ENCODE data around the gene AGPAT1.
"Not testable (repeated sequence)": the region's sequence is repeated elsewhere in the genome, so short reads cannot be mapped to it uniquely, and the experiment has no call there.

The AGPAT1 gene

DNA sequence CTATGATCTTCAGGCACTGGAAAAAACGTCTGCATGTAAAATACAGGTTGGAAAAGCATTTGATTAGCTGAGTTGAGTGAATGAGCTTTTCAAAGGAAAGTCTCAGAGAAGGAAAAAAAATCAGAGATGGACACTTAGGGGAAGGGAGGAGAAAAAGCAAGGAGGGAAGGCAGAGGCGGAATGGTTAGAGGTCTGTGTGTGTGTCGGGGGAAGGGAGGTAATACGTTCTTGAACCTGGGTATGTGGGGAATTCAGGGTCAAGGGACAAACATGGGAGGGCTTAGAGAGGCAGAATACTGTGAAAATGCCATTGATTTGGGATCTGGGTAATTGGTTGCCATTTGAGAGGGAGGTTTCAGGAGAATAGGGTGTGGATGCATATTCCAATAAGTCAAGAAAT is 29.2 kb downstream of the AGPAT1 start:
- no peak for DNase-seq

DNA sequence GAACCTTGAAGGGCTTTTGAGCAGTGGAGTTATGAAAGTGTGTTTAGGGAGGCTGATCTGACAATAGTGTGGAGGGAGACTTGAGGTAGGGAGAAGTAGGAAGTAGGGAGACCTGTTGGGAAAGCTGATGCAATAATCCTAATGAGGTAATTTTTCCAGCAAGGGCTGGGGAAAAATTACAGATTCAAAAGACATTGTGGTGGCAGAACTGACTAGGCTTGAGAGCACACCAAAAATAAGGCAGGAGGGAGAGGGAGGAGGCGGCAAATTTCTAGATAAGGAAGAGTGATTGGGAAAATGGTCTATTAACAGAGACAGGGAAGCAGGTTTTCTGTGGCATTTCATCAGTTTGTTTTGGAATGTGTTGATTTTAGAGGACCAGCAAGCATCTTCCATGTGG is 29.6 kb downstream of the AGPAT1 start:
- DNase-seq: no peak

DNA sequence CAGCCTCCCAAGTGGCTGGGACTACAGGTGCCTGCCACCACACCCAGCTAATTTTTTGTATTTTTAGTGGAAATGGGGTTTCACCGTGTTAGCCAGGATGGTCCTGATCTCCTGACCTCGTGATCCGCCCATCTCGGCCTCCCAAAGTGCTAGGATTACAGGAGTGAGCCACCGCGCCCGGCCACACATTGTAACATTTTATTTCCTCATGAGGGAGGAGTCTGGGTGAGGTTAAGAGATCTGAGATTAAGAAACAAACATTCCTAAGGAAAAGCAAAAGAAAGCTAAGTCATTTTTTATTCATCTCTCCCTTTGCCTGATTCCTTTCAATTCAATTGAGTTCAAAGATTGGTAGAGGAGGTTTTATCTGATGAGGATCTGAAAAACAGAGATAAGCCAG is 31.6 kb downstream of the AGPAT1 start:
- not testable (repeated sequence) for DNase-seq

DNA sequence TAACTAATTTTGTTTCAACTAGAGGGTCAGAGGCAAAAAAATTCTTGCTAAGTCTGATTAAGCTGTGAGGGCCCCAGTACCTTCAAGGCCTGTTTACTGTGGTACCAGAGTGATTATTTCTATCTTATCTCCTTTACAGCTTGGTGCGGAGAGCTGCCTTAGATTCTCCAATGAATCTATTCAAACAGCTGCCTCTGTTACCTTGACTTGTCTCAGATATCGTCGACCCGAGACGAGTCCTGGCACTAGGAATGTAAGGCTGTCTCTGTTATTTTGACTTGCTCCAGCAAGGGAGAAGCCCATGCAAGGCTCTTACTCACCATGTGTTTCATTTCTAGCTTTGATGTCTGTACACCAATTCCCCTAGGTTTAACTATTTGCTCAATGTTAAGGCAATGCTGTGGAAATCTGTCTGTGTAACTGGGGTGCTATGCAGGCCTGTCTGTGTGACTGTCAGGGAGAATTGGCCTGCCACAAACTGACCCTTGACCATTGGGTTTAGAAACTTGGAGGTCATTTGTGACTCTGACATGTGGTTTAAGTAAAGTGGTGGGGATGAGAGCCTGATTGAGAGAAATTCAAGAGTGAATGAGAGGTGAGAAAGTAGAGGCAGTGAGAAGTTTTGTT is 35.4 kb downstream of the AGPAT1 start:
- no peak for DNase-seq

DNA sequence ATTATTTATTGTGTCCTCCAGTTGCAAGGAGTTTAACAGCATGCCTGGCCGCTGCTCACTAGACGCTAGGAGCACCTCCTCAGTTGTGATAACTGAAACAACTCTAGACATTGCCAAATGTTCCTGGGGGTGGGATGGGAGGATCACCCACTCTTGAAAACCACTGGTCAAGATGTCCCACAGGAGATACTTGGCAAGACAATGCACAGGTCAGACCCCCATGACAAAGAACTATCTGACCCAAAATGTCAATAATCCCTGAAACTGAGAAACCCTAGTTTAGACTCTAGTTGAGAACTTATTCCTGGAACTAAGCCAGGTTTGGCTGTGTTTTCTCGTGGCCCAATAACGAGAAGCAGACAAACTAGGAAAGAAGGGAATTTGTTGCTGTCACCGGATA is 36.3 kb downstream of the AGPAT1 start:
- no peak for DNase-seq

DNA sequence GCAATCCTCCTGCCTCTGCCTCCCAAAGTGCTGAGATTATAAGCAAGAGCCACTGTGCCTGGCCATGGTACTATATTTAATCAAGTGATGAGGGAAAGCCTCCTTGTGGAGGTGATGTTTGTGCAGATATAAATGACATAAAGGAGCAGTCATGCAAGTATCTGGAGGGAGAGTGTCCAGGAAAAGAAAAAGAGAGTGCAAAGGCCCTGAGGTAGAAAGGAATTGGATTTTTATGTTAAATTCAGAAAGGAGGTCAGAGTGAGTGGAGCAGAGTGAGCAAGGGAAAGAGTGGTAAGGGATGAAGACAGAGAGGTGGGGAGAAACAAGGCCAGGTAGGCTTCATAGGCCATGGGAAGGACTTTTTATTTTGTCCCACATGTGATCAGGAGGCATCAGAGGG is 38.4 kb downstream of the AGPAT1 start:
- no peak for DNase-seq

DNA sequence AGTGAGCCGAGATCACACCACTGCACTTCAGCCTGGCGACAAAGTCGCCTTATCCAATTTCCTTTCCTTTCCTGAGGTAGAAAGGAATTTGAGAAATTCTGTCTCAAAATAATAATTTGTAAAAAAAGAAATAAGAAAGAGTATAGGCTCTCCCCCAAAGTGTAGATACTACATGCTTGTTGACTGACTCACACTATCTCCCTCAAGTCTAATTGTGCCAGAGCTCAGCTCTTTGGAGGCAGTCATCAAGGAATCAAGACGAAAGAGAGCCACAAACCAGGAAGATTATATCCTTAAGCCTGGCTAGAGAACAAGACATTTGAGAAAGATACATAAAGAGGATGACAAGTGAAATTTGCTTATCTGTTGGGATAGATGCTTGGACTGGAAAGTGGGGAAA is 42.1 kb downstream of the AGPAT1 start:
- DNase-seq: no peak

DNA sequence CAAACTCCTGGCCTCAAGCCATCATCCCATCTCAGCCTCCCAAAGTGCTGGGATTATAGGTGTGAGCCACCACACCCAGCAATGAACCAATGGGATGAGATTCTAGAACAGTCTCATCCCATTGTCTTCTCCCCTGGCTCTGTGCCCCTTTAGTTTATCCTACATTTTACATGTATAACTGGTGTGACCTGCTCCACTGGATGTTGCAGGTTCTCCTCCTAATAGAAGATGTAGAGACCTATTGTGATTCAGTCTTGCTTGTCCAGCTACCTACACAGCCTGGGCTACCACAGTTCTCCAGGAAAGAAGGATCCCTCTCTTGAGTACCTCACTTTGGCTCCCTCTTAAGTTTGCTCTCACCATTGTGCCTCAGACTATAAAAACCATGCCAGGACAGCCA is 43.8 kb downstream of the AGPAT1 start:
- DNase-seq: no peak

DNA sequence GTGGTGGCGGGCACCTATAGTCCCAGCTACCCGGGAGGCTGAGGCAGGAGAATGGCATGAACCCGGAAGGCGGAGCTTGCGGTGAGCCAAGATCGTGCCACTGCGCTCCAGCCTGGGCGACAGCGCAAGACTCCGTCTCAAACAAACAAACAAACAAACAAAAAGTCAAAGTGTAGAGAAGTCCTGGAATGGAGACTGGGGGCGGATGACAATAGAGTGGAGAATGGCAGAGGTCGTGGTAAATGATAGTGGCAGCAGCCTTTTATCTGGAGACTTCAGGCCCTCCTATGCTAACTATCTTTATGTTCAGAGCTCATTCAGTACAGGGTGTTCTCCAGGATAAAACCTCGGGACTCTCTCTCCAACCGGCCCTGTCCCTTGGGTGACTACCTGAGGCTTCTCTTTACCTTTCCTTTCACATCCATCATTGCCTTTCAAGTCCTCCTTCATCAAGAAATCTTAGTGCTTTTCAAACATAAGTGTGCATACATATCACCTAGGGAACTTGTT is 44.4 kb downstream of the AGPAT1 start:
- DNase-seq: no peak

DNA sequence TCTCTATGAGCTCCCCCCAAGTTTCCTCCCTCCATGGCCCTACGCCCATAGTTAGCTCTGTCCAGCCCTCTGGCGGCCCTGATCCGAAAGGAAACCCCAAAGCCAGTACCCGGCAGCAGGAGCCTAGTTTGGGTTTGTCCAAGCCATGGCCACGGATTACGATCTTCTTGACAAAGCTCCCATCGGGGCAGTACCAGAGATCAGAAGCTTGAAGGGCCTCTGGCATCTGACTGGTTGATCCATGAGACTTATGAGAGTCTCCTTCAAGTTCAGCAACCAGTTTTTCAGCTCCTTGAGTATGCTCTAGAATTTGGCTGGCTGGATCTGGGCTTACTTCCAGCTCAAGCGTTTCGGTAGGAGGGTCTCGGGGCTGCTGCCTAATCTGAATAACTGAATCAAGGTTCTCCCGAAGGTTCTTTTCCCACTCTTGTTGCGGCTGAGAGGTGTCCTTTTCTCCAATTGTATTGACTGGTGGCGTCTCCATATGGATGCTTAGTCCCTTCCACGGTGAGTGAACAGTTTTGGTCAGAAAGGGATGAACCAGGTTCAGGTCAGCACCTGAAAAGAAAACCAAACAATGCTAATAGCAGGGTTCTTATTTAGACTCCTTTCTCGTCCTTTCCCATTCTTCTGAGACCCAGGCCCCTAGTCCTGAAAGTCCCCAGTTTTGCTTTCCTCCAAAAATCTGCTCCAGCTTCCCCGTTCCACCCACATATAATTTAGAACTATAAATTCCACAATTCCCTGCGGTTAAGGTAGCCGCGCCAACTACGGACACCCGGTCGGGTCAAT is 46.4 kb downstream of the AGPAT1 start:
- no peak for DNase-seq

DNA sequence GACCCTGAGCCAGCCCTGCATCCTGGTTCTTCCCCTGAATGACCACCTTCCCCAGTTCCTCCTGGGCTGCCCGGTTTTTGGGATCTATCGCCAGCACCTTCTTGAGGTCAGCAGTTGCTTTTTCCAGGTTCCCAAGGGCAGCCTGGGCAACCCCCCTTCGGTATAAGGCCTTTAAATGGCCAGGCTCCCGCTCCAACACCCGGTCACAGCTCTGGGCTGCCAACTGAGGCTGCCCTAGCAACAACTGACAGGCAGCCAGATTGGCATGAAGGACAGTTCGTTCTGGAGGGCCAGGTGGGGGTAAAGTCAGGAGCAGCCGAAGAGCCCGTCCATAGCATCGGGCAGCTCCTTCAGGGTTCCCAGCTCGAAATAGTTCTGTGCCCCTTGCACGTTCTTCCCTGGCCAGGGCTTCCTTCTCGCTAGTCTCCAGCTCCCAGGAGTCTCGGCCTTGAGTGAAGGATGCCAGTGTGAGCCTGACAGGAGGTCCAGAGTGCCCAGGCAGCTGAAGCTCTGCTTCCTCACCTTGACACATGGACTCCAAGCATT is 47.1 kb downstream of the AGPAT1 start:
- no peak for DNase-seq

DNA sequence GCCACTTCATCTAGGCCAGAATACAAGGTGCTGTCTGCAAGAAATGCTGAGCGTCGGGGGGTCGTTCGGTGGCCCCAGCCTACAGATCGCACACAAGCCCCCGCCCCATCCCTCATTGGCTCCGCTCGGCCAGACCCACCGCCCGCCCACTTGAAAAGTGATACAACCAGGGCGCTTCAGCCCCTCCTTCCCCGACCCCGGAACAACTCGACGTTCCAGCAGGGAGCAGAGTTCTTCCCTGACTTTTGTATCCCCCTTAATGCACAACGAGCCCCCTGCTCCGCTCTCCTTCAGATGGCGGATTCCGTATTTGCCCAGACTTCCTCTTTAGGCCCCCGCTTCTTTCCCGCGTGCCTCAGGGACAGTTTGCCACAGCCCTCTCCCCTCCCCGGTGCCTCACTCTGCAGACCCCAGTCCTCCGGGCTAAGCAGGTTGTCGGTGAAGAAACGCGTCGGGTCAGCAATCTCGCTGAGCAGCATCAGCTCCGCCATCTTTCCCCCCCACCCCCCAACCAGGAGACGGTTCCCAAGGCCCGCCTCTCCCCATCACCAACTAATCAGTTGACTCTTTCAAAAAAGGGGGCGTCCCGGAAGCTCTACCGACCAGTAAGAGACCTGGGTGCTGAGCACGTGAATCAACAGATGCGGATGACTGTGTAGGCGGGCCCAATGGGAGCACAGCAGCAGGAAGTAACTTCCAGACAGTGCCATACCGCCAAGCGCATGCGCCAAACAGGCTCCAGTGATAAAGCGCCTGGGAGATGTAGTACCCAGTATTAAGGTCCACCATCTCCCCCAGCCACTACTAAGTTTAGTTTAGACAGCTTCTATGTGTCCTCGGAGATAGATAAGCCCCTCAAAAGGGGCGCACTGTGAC is 47.9 kb downstream of the AGPAT1 start, which contains the start of gene ATF6B:
Gene ATF6B (minus strand): TSS at position 530 of the 876 bp plus-strand sequence. CDS start 39 bp downstream, at position 491.
- DNase-seq: peak; percentile 96

DNA sequence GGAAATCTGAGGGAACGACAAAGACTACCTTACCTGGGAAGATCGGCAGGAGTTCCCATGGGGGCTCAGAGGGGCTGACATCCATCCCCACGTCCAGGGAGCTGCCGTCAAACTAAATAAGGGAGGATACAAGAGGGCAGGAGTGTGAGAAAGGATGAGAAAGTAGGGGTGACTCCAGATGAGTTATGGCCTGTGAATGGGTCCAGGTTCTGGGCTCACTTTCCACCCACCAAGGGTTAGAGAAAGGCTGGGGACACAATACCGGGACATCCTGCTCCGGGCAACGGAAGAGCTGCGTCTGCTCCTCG is 48.5 kb downstream of the AGPAT1 start:
- no peak for DNase-seq

DNA sequence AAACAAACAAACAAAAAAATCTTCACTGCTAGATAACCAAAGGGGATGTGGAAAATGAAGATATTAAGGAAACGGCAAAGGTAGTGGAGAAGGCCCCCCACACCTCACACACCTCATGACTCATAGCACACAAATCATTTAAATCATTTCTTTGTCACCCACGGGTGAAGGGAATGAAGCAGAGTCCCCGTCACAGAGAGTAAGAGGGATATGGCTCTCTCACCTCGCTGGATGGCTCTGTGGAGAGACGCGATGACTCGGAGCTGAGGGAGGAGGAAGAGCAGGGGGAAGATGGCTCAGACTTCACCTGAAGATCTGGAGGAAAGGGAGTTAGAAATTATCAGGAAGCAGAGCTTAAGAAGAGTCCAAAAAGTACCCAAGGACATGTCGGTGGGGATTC is 49.0 kb downstream of the AGPAT1 start:
- no peak for DNase-seq

DNA sequence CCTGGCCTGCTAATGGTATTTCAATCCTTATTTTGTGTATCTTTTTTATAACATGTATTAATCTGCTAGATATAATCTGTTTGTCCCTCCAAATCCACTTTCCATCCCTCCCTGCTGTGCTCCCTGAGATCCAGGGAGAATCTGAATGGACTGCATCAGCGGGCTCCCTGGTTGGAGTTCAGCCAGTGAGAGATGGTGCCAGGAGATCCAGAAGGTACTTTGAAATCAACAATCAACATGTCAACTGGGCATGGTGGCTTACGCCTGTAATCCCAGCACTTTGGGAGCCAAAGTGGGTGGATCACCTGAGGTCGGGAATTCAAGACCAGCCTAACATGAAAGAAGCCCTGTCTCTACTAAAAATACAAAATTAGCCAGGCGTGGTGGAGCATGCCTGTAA is 52.2 kb downstream of the AGPAT1 start:
- DNase-seq: no peak

DNA sequence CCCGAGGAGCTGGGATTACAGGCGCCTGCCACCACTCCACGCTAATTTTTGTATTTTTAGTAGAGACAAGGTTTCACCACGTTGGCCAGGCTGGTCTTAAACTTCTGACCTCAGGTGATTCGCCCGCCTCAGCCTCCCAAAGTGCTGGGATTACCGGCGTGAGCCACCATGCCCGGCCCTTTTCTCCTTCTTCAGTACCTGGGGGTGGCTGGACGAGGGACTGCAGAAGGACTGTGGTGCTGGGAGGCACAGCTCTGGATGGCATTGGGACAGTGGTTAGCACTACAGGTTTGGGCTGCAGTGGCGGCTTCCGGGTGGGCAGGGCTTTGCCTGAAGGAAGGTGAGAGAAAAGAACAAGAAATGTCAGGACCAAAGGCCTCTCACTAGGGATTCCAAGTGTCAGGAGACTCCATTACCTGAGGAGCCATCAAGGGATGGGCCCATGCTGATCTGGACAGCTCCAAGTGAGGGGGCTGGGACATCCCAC is 55.3 kb downstream of the AGPAT1 start:
- DNase-seq: no peak

DNA sequence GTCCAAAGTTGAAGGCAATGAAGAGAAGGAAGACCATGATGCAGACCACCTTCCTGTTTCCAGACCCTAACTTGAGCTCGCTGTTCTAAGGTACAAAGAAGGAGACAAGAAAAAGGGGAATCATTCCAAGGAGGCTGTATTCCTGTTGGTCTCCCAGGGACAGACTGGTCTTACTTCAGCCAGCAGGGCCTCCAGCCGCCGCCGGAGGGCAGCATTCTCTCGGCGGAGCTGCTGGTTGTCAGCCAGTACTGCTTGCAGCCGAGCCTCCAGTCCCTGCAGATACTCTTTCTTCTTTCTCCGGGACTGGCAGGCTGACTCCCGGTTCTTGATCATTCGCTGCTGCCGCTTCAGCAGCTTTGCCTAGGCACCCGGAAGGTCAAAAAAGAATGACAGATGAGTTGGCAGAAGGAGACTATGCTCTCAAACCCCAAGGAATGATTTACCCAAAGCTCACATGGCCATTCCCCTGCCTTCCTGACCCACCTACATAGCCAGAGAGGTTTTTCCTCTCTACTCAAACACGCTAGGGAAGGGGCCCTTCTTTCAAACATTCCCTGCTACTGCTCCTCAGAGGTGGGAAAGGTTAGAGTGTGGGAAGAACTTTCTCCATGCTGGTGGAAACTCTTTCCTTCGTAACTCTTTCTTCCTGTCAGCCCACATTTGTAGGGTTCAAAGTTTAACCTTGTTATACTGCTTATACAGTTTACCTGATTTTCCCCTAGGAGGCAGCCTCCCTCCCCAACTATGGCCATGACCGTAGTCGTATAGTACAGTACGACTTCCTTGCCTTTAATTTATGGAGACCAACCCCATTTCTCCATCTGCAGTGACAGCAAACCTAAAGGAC is 56.9 kb downstream of the AGPAT1 start:
- peak; percentile 48 for DNase-seq
